ENCODE measurements around the gene SORBS2.
"Not testable (repeated sequence)": the region's sequence is repeated elsewhere in the genome, so short reads cannot be mapped to it uniquely, and the experiment has no call there.

The SORBS2 gene

DNA sequence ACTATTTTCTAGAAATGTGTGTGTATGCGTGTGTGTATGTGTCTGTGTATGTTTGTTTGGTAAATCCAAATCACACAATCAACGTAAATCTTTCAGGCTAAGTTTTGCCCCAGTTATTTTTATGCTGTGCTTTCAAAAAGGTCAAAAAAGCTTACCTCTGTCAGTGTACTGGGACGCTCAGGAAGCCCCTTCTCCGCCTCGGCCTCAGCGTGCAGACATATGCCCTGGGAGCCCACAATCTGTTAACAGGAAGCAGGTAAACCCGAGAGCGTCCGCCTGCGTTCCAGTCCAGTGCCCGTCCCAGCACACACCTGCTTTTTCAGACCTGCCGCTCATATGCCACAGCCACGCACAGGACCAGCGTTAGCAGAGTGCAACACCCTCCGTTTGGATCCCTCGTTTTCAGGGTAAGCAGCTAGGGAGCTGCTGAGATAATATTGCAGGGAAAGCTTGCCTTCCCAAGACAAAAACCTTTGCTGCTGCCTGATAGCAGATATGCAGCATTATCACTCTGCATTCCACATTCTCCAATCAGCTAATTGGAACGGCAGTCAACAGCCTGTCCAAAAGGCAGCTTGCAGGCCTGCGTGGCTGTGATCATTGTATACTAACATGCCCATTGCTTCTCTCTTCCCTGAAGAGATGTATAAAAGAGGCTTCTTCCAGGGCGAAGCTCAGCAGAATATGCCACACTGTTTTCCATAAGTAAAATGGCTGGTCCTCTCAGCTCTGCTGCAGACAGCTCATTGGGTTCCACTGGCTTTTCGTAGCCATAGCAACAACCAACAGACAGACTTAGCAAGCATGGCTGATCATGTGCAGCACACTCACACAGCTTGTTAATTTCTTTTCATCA is at the start of gene SORBS2:
Gene SORBS2, minus strand, starts transcription at position 686 of the 856 bp plus-strand sequence. CDS start 121,623 bp downstream, outside the sequence.
- peak; percentile 34 for DNase-seq
- TF ChIP-seq, protein P1, sequence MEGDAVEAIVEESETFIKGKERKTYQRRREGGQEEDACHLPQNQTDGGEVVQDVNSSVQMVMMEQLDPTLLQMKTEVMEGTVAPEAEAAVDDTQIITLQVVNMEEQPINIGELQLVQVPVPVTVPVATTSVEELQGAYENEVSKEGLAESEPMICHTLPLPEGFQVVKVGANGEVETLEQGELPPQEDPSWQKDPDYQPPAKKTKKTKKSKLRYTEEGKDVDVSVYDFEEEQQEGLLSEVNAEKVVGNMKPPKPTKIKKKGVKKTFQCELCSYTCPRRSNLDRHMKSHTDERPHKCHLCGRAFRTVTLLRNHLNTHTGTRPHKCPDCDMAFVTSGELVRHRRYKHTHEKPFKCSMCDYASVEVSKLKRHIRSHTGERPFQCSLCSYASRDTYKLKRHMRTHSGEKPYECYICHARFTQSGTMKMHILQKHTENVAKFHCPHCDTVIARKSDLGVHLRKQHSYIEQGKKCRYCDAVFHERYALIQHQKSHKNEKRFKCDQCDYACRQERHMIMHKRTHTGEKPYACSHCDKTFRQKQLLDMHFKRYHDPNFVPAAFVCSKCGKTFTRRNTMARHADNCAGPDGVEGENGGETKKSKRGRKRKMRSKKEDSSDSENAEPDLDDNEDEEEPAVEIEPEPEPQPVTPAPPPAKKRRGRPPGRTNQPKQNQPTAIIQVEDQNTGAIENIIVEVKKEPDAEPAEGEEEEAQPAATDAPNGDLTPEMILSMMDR (IDR thresholded peaks at IDR 0.05), result no peak
- H3K4me1 Mint-ChIP-seq, result peaks cover 56% of the 10 kb centered on the region
- peaks cover 10% of the 10 kb centered on the region for H3K27me3 Mint-ChIP-seq (ENCODE audit: low read depth, poor library complexity)
- peak within 1 kb of the TSS; percentile 76 for H3K4me3 Mint-ChIP-seq
- H3K9me3 Mint-ChIP-seq, result no peaks in the 10 kb centered on the region
- peak within 1 kb of the TSS; percentile 96 for H3K27ac Mint-ChIP-seq
- no peaks in the 10 kb centered on the region for H3K36me3 Mint-ChIP-seq (ENCODE audit: low read depth)

GRCh38 chr4:185859111-185859510 is 47.1 kb upstream of the SORBS2 start:
- TF ChIP-seq, protein P1 (IDR thresholded peaks at IDR 0.05), result no peak
- H3K36me3 Mint-ChIP-seq (ENCODE audit: low read depth), result peaks cover 15% of the 10 kb centered on the region
- peaks cover 3% of the 10 kb centered on the region for H3K27me3 Mint-ChIP-seq (ENCODE audit: low read depth, poor library complexity)
- peaks cover 43% of the 10 kb centered on the region for H3K9me3 Mint-ChIP-seq
- H3K27ac Mint-ChIP-seq, result no peak overlapping the region
- no peak for DNase-seq
- no peaks in the 10 kb centered on the region for H3K4me1 Mint-ChIP-seq
- H3K4me3 Mint-ChIP-seq, result no peak overlapping the region

DNA sequence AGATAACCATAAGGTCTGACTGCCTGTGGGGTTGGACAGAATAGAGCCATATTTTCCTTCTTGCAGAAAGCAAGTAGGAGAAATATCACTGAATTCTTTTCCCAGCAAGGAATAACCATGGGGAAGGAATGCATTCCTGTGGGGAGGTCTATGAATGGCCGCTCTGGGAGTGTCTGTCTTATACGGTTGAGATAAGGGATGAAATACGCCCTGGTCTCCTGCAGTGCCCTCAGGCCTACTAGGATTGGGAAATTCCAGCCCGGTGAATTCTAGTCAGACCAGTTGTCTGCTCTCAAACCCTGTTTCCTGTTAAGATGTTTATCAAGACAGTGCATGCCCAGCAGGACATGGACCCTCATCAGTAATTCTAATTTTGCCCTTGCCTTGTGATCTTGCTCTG is 45.6 kb upstream of the SORBS2 start:
- peaks cover 43% of the 10 kb centered on the region for H3K9me3 Mint-ChIP-seq

DNA sequence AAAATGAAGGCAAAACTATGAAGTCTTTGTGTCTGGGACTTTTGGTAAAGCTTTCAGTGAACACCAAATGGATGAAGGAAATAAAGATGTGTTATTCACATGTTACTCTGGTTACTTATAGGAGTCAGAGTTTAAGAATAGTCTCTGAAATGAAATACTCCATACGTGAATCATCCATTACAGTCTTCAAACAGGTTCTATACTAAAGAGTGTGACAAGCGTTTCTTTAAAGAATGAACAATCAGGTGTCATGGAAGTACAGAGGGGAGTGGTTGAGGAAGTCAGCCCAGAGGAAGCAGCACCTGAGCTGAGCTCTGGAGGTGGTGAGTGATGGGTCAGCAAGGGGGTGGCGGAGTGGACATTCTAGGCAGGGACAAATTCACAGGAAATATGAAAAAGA is 41.8 kb upstream of the SORBS2 start:
- Mint-ChIP-seq H3K27me3 (ENCODE audit: low read depth, poor library complexity) (no peaks in the 10 kb centered on the region), H3K4me3 (no peak overlapping the region), H3K4me1 (peaks cover 6% of the 10 kb centered on the region), H3K27ac (no peak overlapping the region), H3K9me3 (peaks cover 54% of the 10 kb centered on the region), H3K36me3 (ENCODE audit: low read depth) (peaks cover 14% of the 10 kb centered on the region)
- no peak for DNase-seq
- TF ChIP-seq, protein P1 (IDR thresholded peaks at IDR 0.05), result no peak

More for the DNA sequence above, 45.6 kb upstream of the SORBS2 start:
- H3K27ac Mint-ChIP-seq; H3K4me3 Mint-ChIP-seq; H3K27me3 Mint-ChIP-seq (ENCODE audit: low read depth, poor library complexity); DNase-seq; H3K4me1 Mint-ChIP-seq: not testable (repeated sequence)
- H3K36me3 Mint-ChIP-seq (ENCODE audit: low read depth), result peaks cover 15% of the 10 kb centered on the region

GRCh38 chr4:185852961-185853360 is 41.0 kb upstream of the SORBS2 start:
- Mint-ChIP-seq H3K4me3 (no peak overlapping the region), H3K36me3 (ENCODE audit: low read depth) (peaks cover 8% of the 10 kb centered on the region), H3K4me1 (peaks cover 8% of the 10 kb centered on the region), H3K27ac (no peak overlapping the region), H3K27me3 (ENCODE audit: low read depth, poor library complexity) (no peaks in the 10 kb centered on the region), H3K9me3 (peaks cover 45% of the 10 kb centered on the region)
- no peak for DNase-seq
- TF ChIP-seq, protein P1 (IDR thresholded peaks at IDR 0.05), result no peak

- no peak for DNase-seq
- H3K27me3 Mint-ChIP-seq (ENCODE audit: low read depth, poor library complexity), result peaks cover 1% of the 10 kb centered on the region
- H3K4me3 Mint-ChIP-seq, result no peak overlapping the region
- peaks cover 30% of the 10 kb centered on the region for H3K9me3 Mint-ChIP-seq
- peaks cover 31% of the 10 kb centered on the region for H3K4me1 Mint-ChIP-seq
- peaks cover 13% of the 10 kb centered on the region for H3K36me3 Mint-ChIP-seq (ENCODE audit: low read depth)
- no peak overlapping the region for H3K27ac Mint-ChIP-seq
- TF ChIP-seq, protein P1 (IDR thresholded peaks at IDR 0.05), result no peak
These were observed 37.9 kb upstream of the SORBS2 start for GRCh38 chr4:185849664-185850550.

Data from nephron progenitor cell (in vitro differentiated cells).